Activated naive CD8-positive, alpha-beta T cell treated with anti-CD3 and anti-CD28 coated beads for 36 hours (primary cell): ENCODE measurements around the gene ATRAID. TPM values are rescaled to one million over a fixed set of nuclear protein-coding genes. Genes with fewer than 3 reads are reported as not detected.

Experiments
- DNase-seq: peaks from one replicate; pipeline ENCODE4 v3.0.0; 2021
- H3K27ac Mint-ChIP-seq: one replicate; pipeline ENCODE4 v1.8.0; 2022; ENCODE audit warnings: mild to moderate bottlenecking, moderate library complexity, mixed read lengths
- H3K27me3 Mint-ChIP-seq: one replicate; pipeline ENCODE4 v1.8.0; 2022; ENCODE audit warnings: mild to moderate bottlenecking, mixed read lengths
- H3K36me3 Mint-ChIP-seq: one replicate; pipeline ENCODE4 v1.8.0; 2021; ENCODE audit warnings: mild to moderate bottlenecking, mixed read lengths
- H3K4me1 Mint-ChIP-seq: one replicate; pipeline ENCODE4 v1.8.0; 2021; ENCODE audit warnings: mixed read lengths
- H3K4me3 Mint-ChIP-seq: one replicate; pipeline ENCODE4 v1.8.0; 2022; ENCODE audit warnings: mild to moderate bottlenecking, moderate library complexity, mixed read lengths
- H3K9me3 Mint-ChIP-seq: one replicate; pipeline ENCODE4 v1.8.0; 2022; ENCODE audit warnings: mixed read lengths
- total RNA-seq, 2 experiments: library from RNA; stranded (reverse); gene quantifications; one replicate each; pipeline ENCODE4 v1.2.3, GENCODE V29; 2021

ATRAID gene
- total RNA-seq, 2 experiments from 2014 or later, result 75.4 to 77.4 TPM

DNA sequence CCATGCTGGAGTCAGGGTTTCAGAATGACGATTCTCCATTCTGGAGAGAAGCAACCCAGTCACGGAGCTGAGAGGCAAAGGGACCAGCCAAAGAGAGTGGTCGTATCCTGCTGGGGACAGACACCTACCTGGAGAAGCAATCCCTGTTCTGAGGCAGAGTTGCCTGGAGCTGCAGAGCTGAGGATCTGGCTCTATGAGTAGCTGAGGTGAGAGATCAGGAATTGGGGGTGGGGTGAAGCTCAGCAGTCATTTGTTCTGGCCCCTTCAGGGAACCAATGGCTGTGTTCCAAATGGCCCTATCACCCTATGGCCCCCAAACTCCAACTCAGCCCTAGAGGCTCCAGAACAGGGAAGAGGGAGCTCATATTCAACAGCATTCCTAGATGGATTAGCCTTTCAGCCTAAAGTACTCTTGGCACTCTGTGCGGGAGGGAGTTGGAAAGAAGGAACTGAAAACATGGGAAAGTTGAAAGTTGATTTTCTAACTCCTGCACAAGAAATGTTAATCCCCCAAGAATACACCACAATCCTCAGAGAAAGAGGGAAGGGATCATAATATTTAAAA is 3.3 kb upstream of the ATRAID start:
- H3K4me3 Mint-ChIP-seq, result no peak overlapping the region
- peaks cover 15% of the 10 kb centered on the region for H3K36me3 Mint-ChIP-seq
- no peak for DNase-seq
- peaks cover 29% of the 10 kb centered on the region for H3K4me1 Mint-ChIP-seq
- no peaks in the 10 kb centered on the region for H3K27me3 Mint-ChIP-seq
- H3K9me3 Mint-ChIP-seq, result no peaks in the 10 kb centered on the region
- H3K27ac Mint-ChIP-seq, result peak overlapping the region; percentile 11

DNA sequence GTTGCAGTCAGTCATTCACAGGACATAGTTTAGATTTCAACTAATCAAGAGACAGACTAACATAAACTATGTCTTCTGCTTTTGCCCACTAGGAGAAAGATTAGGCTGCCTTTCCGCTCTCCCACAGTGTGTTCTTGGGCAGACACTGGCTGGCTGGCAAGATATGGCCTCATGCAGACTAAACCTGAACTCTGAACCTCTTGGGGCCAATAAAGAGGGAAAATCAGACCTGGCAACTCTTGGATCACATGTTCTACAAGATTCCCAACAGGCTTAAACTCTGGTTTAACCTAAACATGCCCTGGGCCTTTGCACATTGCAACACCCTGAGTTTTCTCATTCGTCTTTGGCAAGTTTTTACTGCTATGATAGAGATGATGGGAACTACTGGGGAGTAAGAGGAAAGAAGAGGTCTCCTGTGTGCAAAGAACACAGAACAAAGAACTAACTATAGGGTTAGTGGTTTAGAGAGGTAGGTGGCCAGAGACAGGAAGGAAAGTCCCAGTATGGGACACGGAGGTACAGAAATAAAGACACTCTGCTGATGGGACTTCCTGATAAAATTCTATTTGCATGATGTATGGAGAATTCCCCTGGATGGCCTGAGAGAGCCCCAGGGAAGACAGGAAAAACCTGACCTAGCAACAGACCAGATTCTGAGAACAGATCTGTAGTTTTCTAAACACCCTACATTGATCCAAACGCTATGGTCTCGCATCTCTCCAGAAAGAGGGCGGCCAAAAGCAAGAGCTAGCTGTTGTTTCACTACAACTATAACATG is 2.0 kb upstream of the ATRAID start:
- Mint-ChIP-seq H3K27ac (peak overlapping the region; percentile 57), H3K4me3 (peak overlapping the region; percentile 58), H3K9me3 (no peaks in the 10 kb centered on the region), H3K27me3 (no peaks in the 10 kb centered on the region), H3K36me3 (peaks cover 18% of the 10 kb centered on the region), H3K4me1 (peaks cover 34% of the 10 kb centered on the region)
- DNase-seq, result no peak

DNA sequence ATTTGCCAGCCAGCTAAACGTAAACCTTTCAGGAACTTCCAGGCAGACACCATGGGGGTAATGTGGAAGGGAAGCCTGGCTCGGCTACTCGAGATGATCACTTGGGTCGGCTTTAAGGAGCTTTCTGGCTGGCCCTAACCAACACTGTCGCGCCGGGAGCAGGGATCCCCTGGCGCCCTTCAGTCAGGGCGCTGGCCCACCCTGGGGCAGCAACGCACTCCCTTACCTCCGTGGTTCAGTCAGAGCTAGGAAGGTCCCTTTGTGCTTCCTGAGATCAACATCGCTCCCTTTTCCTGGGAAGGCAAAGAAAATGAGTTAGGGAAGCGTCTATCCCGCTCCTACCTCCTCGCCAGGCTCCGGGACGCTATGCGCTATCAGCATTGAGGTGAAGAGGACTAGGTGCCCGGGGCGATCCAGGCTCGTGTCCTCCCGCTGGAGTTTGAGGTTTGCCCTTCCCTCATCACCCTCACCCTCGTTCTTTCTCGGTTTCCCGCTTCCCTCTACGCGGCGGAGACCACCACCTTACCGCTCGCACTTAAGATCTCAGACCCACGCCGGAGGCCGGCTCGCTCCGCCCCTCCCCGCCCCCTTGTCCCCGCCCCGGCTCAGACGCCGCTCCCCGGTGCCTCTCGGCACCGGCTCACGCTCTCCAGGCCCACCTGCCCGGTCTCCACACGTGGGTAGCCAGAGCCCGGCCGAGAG is 449 bp upstream of the ATRAID start:
- H3K27ac Mint-ChIP-seq, result peak overlapping the region; percentile 99
- peaks cover 40% of the 10 kb centered on the region for H3K4me1 Mint-ChIP-seq
- no peaks in the 10 kb centered on the region for H3K27me3 Mint-ChIP-seq
- peak overlapping the region; percentile 98 for H3K4me3 Mint-ChIP-seq
- no peaks in the 10 kb centered on the region for H3K9me3 Mint-ChIP-seq
- no peak for DNase-seq
- H3K36me3 Mint-ChIP-seq, result peaks cover 25% of the 10 kb centered on the region

DNA sequence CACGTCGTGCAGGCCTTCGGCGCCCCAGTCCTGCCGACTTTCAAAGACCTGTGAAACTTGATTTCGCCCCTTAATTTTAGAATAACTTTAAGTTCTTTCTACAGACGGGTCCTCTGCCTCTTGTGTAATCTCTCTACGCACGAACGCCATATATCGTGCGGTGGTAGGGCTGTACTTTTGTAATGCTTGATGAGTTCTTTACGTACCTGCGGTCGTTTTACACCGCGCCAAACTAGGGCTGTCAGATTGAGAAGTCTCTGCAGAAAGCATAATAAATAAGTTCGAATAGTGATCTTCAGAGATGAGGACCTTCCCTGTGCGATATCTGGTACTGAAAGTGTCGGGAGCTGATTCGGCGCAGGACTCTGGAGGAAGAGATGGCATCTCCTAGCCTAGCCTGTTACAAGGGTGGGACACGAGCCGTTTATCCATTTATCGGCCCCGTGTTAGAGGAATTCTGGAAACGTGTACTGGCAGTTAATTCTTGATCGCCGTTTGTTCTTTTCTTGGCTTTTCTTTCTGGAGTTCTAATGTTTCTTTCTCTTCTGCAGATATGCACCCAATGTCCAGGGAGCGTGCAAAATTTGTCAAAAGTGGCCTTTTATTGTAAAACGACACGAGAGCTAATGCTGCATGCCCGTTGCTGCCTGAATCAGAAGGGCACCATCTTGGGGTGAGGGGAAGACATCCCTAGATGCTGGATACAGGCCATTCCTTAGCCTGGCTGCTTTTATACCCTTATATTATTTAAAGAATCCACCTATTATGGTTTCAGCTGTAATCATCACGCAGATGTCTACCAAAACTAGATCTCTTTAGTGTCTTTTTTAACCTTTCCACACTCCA is 1.0 kb downstream of the ATRAID start:
- H3K36me3 Mint-ChIP-seq, result peaks cover 39% of the 10 kb centered on the region
- peak; percentile 44 for DNase-seq
- no peaks in the 10 kb centered on the region for H3K9me3 Mint-ChIP-seq
- no peaks in the 10 kb centered on the region for H3K27me3 Mint-ChIP-seq
- H3K4me1 Mint-ChIP-seq, result peaks cover 41% of the 10 kb centered on the region
- H3K27ac Mint-ChIP-seq, result peak overlapping the region; percentile 99
- H3K4me3 Mint-ChIP-seq, result peak overlapping the region; percentile 98

DNA sequence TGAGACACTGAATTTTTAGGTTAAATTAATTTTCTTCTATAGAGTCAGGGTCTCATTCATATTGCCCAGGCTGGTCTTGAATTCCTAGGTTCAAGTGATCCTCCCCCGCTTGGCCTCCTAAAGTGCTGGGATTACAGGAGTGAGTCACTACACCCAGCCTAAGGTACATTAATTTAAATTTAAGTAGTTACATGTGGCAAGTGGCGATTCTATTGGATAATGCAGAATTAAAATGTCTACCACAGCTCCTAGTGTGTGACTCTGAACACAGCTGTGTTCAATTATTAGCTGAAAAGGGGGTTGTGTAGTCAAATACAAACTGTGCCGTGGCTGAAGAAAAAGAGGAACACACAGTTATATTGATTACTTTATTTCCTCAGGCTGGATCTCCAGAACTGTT is 3.1 kb downstream of the ATRAID start:
- no peaks in the 10 kb centered on the region for H3K9me3 Mint-ChIP-seq
- H3K4me1 Mint-ChIP-seq, result peaks cover 38% of the 10 kb centered on the region
- DNase-seq, result no peak
- no peak overlapping the region for H3K27ac Mint-ChIP-seq
- no peaks in the 10 kb centered on the region for H3K27me3 Mint-ChIP-seq
- H3K4me3 Mint-ChIP-seq, result no peak overlapping the region
- H3K36me3 Mint-ChIP-seq, result peaks cover 49% of the 10 kb centered on the region

DNA sequence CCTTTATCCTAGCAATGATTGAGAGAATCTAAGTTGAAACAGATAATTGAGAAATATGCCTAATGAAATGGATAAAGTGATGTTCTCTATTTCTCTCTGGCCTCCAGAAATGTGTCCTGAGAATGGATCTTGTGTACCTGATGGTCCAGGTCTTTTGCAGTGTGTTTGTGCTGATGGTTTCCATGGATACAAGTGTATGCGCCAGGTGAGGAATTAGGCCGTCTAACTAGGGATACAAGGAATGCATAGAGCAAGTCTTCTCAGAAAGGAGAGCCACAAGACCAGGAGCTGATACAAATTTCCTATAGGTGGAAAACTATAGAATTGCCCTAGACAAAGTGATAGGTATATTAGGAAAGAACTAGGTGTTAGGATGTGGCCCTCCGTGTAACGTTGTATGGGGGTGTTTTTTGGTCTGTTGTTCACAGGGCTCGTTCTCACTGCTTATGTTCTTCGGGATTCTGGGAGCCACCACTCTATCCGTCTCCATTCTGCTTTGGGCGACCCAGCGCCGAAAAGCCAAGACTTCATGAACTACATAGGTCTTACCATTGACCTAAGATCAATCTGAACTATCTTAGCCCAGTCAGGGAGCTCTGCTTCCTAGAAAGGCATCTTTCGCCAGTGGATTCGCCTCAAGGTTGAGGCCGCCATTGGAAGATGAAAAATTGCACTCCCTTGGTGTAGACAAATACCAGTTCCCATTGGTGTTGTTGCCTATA is 4.7 kb downstream of the ATRAID start:
- Mint-ChIP-seq H3K36me3 (peaks cover 57% of the 10 kb centered on the region), H3K4me1 (peaks cover 42% of the 10 kb centered on the region), H3K27ac (peak overlapping the region; percentile 97), H3K4me3 (peak overlapping the region; percentile 98), H3K9me3 (no peaks in the 10 kb centered on the region), H3K27me3 (no peaks in the 10 kb centered on the region)
- DNase-seq, result no peak

DNA sequence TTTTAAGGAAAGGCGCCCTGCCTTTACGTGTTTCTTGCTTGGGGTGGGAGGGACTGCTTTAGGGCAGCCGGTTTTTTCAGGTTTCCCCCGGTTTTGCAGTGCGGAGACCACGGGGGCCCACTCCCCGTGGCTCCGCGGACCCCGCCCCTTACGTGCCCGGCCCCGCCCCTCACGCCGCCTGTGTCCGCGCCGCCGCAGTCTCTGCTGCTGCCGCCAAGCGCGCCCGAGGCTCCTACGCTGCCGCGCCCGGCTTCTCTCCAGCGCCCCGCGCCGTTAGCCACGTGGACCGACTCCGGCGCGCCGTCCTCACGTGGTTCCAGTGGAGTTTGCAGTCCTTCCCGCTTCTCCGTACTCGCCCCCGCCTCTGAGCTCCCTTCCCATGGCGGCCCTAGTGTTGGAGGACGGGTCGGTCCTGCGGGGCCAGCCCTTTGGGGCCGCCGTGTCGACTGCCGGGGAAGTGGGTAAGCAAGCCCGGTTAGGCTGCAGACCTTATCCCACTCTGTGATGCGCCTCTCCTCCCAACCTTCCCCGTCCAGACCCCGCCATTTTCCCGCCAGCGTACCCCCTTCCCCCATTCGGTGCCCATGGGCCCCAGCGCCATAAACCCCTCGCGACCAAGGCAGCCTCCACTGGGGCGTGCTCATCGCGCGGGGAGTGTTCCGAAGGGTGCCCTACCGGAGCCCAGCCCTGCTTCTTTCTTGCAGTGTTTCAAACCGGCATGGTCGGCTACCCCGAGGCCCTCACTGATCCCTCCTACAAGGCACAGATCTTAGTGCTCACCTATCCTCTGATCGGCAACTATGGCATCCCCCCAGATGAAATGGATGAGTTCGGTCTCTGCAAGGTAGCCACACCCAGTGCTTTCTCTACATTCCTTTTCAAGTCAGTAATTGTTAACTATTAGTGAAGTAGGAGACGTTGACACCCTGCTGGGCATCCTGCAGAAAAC is 5.6 kb downstream of the ATRAID start, which contains the start of gene CAD:
Gene CAD, plus strand, starts transcription at position 197 of the 949 bp plus-strand sequence. Its CDS starts 183 bp downstream, at position 380.
- peak within 1 kb of the TSS; percentile 97 for H3K27ac Mint-ChIP-seq
- peaks cover 60% of the 10 kb centered on the region for H3K36me3 Mint-ChIP-seq
- H3K9me3 Mint-ChIP-seq, result no peaks in the 10 kb centered on the region
- peaks cover 42% of the 10 kb centered on the region for H3K4me1 Mint-ChIP-seq
- H3K4me3 Mint-ChIP-seq, result peak within 1 kb of the TSS; percentile 98
- peak; percentile 92 for DNase-seq
- no peaks in the 10 kb centered on the region for H3K27me3 Mint-ChIP-seq

DNA sequence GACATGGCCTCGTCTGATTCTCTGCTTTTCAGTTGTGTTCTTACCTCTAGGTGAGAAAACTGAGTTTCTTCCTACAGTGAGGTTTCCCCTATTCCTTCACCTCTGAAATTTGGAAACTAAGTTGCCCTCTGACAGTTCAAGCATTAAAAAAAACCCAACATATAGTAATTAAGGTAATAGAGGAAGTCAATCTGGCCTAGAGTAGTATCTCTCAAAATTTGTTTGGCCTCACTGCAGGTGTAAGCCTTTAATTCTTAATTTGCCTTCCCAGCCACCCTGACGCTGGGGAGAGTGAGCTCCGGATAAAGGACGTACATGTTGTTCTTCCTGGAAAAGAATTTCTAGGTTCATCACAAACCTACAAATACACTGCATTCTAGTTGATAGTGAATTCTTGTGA is 6.8 kb downstream of the ATRAID start:
- Mint-ChIP-seq H3K9me3 (no peaks in the 10 kb centered on the region), H3K36me3 (peaks cover 61% of the 10 kb centered on the region), H3K27ac (peak overlapping the region; percentile 97), H3K27me3 (no peaks in the 10 kb centered on the region), H3K4me1 (peaks cover 38% of the 10 kb centered on the region), H3K4me3 (peak overlapping the region; percentile 98)
- DNase-seq, result no peak

DNA sequence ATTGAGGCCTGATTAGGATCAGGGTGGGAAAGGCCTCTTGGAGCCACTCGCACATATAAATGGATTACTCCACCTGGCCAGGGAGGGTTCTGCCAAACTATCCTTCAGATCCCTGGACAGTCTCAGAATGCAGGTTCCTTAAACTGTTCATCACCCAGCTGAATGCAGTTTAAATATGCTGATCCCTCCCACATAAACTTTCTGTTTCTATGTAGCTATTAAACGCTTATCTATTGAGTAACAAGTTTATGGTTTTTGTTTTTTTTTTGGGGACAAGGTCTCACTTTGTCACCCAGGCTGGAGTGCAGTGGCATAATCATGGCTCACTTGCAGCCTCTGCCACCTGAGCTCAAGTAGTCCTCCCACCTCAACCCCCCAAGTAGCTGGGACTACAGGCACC is 7.2 kb downstream of the ATRAID start:
- Mint-ChIP-seq H3K9me3 (no peaks in the 10 kb centered on the region), H3K36me3 (peaks cover 60% of the 10 kb centered on the region), H3K4me1 (peaks cover 36% of the 10 kb centered on the region), H3K27me3 (no peaks in the 10 kb centered on the region), H3K27ac (peak overlapping the region; percentile 97), H3K4me3 (peak overlapping the region; percentile 98)
- no peak for DNase-seq

DNA sequence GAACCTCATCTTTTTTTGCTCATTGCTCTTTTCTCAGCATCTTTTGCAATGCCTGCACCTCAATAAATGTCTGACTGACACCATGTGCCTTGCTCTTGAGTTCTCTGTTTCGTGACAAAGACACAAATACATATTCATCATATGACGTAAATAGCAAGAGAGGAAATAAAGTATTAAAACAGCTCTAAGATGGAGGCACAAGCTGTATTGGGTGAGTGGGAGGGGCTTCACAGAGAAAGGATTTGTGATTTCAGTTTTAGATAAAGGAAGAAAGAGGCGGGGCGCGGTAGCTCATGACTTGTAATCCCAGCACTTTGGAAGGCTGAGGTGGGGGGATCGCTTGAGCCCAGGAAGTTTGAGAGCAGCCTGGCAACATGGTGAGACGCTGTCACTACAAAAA is 8.2 kb downstream of the ATRAID start:
- Mint-ChIP-seq H3K36me3 (peaks cover 65% of the 10 kb centered on the region), H3K27ac (no peak overlapping the region), H3K27me3 (no peaks in the 10 kb centered on the region), H3K4me3 (no peak overlapping the region), H3K4me1 (peaks cover 34% of the 10 kb centered on the region), H3K9me3 (no peaks in the 10 kb centered on the region)
- DNase-seq, result no peak

DNA sequence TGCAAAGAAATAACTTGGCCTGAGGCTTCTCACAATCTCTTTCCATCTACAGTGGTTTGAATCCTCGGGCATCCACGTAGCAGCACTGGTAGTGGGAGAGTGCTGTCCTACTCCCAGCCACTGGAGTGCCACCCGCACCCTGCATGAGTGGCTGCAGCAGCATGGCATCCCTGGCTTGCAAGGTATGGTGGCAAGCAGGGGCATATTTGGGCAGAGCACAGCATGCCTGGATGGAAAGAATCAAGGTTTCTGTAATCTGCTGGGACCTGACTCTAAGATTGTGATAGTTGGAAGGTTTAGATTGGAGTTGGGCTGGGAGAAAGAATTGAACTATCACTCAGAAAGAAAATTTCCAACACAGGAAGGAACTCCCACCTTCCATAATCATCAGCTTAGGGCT is 9.3 kb downstream of the ATRAID start:
- Mint-ChIP-seq H3K9me3 (no peaks in the 10 kb centered on the region), H3K36me3 (peaks cover 60% of the 10 kb centered on the region), H3K4me3 (no peak overlapping the region), H3K27ac (no peak overlapping the region), H3K27me3 (no peaks in the 10 kb centered on the region), H3K4me1 (peaks cover 28% of the 10 kb centered on the region)
- DNase-seq, result no peak

DNA sequence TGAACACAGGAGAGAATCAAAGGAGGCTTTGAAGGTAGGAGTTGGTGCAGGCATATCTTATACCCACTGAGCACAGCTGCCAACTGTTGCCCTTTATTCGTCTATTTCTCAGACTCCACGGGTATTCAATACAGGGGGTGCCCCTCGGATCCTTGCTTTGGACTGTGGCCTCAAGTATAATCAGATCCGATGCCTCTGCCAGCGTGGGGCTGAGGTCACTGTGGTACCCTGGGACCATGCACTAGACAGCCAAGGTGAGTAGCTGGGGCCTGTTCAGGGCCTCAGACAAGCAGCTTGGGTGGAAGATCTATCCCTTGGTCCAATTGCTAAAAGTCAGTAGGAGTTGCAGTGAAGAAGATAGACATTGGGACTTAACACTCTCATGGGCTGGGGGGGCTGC is 10.6 kb downstream of the ATRAID start:
- H3K4me1 Mint-ChIP-seq, result peaks cover 21% of the 10 kb centered on the region
- no peak overlapping the region for H3K27ac Mint-ChIP-seq
- no peak for DNase-seq
- no peak overlapping the region for H3K4me3 Mint-ChIP-seq
- H3K9me3 Mint-ChIP-seq, result no peaks in the 10 kb centered on the region
- peaks cover 52% of the 10 kb centered on the region for H3K36me3 Mint-ChIP-seq
- no peaks in the 10 kb centered on the region for H3K27me3 Mint-ChIP-seq

DNA sequence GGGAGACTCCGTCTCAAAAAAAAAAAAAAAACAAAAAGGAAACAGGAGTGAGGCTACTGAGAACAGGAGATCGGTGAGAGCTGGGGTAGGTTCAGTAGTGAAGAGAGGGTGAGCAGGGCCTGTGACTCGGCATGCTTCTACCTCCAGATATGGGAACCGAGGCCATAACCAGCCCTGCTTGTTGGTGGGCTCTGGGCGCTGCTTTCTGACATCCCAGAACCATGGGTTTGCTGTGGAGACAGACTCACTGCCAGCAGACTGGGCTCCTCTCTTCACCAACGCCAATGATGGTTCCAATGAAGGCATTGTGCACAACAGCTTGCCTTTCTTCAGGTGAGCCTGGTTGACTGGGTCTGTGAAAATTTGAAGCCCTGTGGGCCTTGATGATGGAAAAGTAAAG is 11.6 kb downstream of the ATRAID start:
- no peaks in the 10 kb centered on the region for H3K9me3 Mint-ChIP-seq
- no peak overlapping the region for H3K27ac Mint-ChIP-seq
- DNase-seq, result no peak
- peaks cover 42% of the 10 kb centered on the region for H3K36me3 Mint-ChIP-seq
- H3K4me1 Mint-ChIP-seq, result peaks cover 18% of the 10 kb centered on the region
- H3K27me3 Mint-ChIP-seq, result no peaks in the 10 kb centered on the region
- no peak overlapping the region for H3K4me3 Mint-ChIP-seq
